ENCODE data around the gene NECAP2. TPM values are rescaled to one million over a fixed set of nuclear protein-coding genes. Genes with fewer than 3 reads are reported as not detected.

Gene NECAP2
- total and polyA plus RNA-seq, 8 donors, result 69.5 to 84.1 (median 77.4) TPM

DNA sequence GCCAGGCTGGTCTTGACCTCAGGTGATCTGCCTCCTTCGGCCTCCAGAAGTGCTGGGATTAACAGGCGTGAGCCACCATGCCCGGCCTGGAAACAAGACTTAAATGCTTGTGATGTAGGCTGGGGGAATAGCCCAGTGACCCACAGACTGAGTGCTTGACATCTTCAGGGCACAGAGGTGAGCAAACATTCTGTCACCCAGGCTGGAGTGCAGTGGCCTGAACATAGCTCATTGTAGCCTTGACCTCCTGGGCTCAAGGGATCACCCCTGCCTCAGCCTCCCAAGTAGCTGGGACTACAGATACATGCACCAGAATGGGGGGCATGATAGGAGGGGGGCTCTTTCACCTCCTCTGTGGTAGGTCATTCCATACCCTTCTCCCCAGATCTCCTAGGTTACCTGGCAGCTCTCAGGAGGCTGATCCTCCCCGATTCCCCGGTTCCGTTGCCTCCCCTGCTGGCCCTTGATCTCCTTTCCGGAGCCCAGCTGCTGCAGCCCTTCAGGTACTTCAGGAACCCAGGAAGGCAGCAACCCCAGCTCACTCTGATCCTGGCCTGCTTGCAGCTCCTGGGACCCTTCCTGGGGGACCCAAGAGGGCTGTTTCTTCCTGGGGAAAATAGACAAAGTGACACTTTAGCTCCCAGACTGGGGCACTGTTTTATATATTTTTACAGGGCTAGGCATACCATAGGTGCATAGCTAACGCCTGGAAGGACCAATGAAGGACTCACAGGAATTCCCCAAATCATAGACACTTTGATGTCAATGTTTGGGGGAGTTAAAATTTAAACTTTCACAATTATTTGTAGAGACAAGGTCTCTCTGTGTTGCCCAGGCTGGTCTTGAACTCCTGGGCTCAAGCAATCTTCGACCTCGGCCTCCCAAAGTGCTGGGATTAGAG is 15.1 kb upstream of the NECAP2 start:
- Histone ChIP-seq H3K27me3 (no peaks in the 10 kb centered on the region), H3K4me1 (no peaks in the 10 kb centered on the region), H3K4me3 (no peak overlapping the region), H3K27ac (no peak overlapping the region), H3K9me3 (no peaks in the 10 kb centered on the region), H3K36me3 (no peaks in the 10 kb centered on the region)
- TF ChIP-seq, protein P1, sequence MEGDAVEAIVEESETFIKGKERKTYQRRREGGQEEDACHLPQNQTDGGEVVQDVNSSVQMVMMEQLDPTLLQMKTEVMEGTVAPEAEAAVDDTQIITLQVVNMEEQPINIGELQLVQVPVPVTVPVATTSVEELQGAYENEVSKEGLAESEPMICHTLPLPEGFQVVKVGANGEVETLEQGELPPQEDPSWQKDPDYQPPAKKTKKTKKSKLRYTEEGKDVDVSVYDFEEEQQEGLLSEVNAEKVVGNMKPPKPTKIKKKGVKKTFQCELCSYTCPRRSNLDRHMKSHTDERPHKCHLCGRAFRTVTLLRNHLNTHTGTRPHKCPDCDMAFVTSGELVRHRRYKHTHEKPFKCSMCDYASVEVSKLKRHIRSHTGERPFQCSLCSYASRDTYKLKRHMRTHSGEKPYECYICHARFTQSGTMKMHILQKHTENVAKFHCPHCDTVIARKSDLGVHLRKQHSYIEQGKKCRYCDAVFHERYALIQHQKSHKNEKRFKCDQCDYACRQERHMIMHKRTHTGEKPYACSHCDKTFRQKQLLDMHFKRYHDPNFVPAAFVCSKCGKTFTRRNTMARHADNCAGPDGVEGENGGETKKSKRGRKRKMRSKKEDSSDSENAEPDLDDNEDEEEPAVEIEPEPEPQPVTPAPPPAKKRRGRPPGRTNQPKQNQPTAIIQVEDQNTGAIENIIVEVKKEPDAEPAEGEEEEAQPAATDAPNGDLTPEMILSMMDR (IDR thresholded peaks at IDR 0.05), result no peak
- DNase-seq (no peak), ATAC-seq (no peak)
- intact Hi-C loops (cut with DNase I), result no loop called here

DNA sequence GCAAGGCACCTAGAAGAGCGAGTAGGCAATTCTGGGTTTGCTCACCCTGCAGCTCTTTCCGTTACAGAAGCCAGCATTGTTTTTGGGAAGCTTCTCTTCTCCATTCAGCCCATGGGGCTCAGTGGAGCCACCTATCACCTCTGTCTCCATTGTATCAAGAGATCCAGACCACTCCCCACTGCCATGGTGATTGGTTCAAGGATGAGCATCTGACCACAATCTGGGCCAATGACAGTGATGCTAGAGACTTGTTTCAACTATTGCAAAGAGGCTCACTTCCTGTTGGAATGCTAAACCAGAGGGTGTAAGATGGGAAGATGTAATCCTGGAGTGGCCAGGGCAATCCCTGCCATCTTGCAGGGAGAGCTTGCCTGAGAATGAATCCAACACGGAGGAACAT is 9.9 kb upstream of the NECAP2 start:
- no peaks in the 10 kb centered on the region for H3K36me3 ChIP-seq
- no peaks in the 10 kb centered on the region for H3K27me3 ChIP-seq
- no peaks in the 10 kb centered on the region for H3K4me1 ChIP-seq
- DNase-seq (no peak), ATAC-seq (no peak)
- H3K4me3 ChIP-seq, result no peak overlapping the region
- no peak overlapping the region for H3K27ac ChIP-seq
- intact Hi-C loops (cut with DNase I), result no loop called here
- no peaks in the 10 kb centered on the region for H3K9me3 ChIP-seq
- TF ChIP-seq, protein P1 (IDR thresholded peaks at IDR 0.05), result no peak

DNA sequence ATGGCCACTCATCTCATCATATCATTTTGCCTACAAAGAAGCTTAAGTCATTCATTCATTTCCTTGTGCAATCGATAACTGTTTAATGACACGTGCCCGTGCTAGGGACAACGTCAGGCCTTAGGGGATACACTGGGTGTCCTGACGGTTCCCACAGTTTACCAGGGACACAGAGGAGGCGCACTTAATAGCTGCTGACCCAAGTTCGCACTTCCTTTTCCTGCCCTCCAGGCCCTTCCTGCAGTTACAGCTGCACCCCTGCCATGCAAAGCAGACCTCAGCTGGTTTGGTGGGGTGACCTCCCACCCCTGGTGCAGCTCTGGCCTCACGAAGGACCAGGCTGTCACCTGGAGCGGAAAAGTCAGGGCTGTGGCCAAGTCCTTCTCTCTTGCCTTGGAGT is 7.5 kb upstream of the NECAP2 start:
- DNase-seq (no peak), ATAC-seq (no peak)
- TF ChIP-seq, protein P1 (IDR thresholded peaks at IDR 0.05), result no peak
- Histone ChIP-seq H3K4me1 (no peaks in the 10 kb centered on the region), H3K4me3 (no peak overlapping the region), H3K9me3 (no peaks in the 10 kb centered on the region), H3K27ac (no peak overlapping the region), H3K36me3 (no peaks in the 10 kb centered on the region), H3K27me3 (no peaks in the 10 kb centered on the region)
- intact Hi-C loops (cut with DNase I), result no loop called here

DNA sequence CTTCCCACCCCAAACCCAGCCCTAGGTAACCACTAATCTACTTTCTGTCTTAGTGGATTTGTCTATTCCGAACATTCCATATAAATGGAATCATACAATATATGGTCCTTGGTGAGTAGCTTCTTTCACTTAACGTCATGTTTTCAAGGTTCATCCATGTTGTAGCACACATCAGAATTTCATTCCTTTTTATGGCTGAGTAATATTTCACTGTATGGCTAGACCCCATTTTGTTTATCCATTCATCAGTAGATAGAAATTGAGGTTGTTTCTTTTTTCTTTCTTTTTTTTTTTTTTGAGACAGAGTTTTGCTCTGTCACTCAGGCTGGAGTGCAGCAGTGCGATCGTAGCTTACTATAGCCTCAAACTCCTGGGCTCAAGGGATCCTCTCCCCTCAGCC is 6.5 kb upstream of the NECAP2 start:
- TF ChIP-seq, protein P1 (IDR thresholded peaks at IDR 0.05), result no peak
- ATAC-seq (no peak), DNase-seq (no peak)
- H3K4me1 ChIP-seq, result no peaks in the 10 kb centered on the region
- no peak overlapping the region for H3K27ac ChIP-seq
- H3K9me3 ChIP-seq, result no peaks in the 10 kb centered on the region
- no peaks in the 10 kb centered on the region for H3K36me3 ChIP-seq
- no peak overlapping the region for H3K4me3 ChIP-seq
- H3K27me3 ChIP-seq, result no peaks in the 10 kb centered on the region
- intact Hi-C loops (cut with DNase I), result no loop called here

DNA sequence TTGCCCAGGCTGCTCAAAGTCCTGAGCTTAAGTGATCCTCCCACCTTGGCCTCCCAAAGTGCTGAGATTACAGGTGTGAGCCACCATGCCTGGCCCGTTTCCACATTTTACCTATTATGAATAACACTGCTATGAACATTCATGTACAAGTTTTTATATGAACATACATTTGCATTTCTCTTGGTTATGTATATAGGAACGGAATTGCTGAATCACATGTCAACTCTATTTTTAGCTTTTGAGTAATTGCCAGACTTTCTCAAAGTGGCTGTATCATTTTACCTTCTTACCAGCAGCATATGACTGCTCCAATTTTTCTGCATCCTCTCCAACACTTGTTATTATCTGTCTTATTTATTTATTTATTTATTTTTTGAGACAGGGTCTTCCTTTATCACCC is 6.0 kb upstream of the NECAP2 start:
- no peak overlapping the region for H3K27ac ChIP-seq
- TF ChIP-seq, protein P1 (IDR thresholded peaks at IDR 0.05), result no peak
- DNase-seq (no peak), ATAC-seq (no peak)
- H3K4me1 ChIP-seq, result no peaks in the 10 kb centered on the region
- no peaks in the 10 kb centered on the region for H3K27me3 ChIP-seq
- H3K36me3 ChIP-seq, result no peaks in the 10 kb centered on the region
- H3K9me3 ChIP-seq, result no peaks in the 10 kb centered on the region
- H3K4me3 ChIP-seq, result no peak overlapping the region
- intact Hi-C loops (cut with DNase I), result no loop called here
